ENCODE results near the gene TMOD3.

- TF ChIP-seq CTCF (IDR thresholded peaks at IDR 0.05) (no peak), EZH2 (IDR thresholded peaks at IDR 0.05) (no peak)
Measured at GRCh38 chr15:51866161-51866560, 36.7 kb downstream of the TMOD3 start.

Measured in neural progenitor cell (in vitro differentiated cells).